ENCODE data around the gene NAB1. TPM values are rescaled to one million over a fixed set of nuclear protein-coding genes. Genes with fewer than 3 reads are reported as not detected.

NAB1 gene
- total RNA-seq, 6 experiments from 2014 or later = 22.0 to 29.9 (median 23.8) TPM

- no peaks in the 10 kb centered on the region for H3K4me1 ChIP-seq
- intact Hi-C loops (cut with DNase I) = no loop called here
- TF ChIP-seq POLR2A (IDR thresholded peaks at IDR 0.05) = no peak
- TF ChIP-seq CTCF (IDR thresholded peaks at IDR 0.05) = no peak
- WGBS (ENCODE audit: insufficient coverage, low coverage, low lambda C conversion rate, missing lambda C conversion rate) = 74% methylated on average over 6 of the region's 6 CpGs
- no peak overlapping the region for H3K4me3 ChIP-seq
- ATAC-seq (no peak), DNase-seq (no peak)
- no peak overlapping the region for H3K27ac ChIP-seq
- H3K36me3 ChIP-seq = no peaks in the 10 kb centered on the region
- no peaks in the 10 kb centered on the region for H3K9me3 ChIP-seq
- H3K27me3 ChIP-seq = no peaks in the 10 kb centered on the region
These were observed 74.0 kb downstream of the NAB1 start for GRCh38 chr2:190722835-190723234.

GRCh38 chr2:190723397-190724090 is 74.7 kb downstream of the NAB1 start:
- ATAC-seq = no peak
- TF ChIP-seq CTCF (IDR thresholded peaks at IDR 0.05) = no peak
- H3K27me3 ChIP-seq = no peaks in the 10 kb centered on the region
- DNase-seq = no peak
- H3K27ac ChIP-seq = no peak overlapping the region
- no peaks in the 10 kb centered on the region for H3K9me3 ChIP-seq
- H3K4me3 ChIP-seq = no peak overlapping the region
- intact Hi-C loops (cut with DNase I) = no loop called here
- WGBS (ENCODE audit: insufficient coverage, low coverage, low lambda C conversion rate, missing lambda C conversion rate) = 54% methylated on average over 5 of the region's 7 CpGs
- H3K4me1 ChIP-seq = no peaks in the 10 kb centered on the region
- H3K36me3 ChIP-seq = no peaks in the 10 kb centered on the region

- DNase-seq = no peak
- H3K27ac ChIP-seq = no peak overlapping the region
- no peak for TF ChIP-seq CTCF (IDR thresholded peaks at IDR 0.05)
- TF ChIP-seq POLR2A (IDR thresholded peaks at IDR 0.05) = no peak
- H3K9me3 ChIP-seq = no peaks in the 10 kb centered on the region
- H3K36me3 ChIP-seq = no peaks in the 10 kb centered on the region
- intact Hi-C loops (cut with DNase I) = no loop called here
- no peak overlapping the region for H3K4me3 ChIP-seq
- no peaks in the 10 kb centered on the region for H3K27me3 ChIP-seq
- no peaks in the 10 kb centered on the region for H3K4me1 ChIP-seq
- WGBS (ENCODE audit: insufficient coverage, low coverage, low lambda C conversion rate, missing lambda C conversion rate) = 32% methylated on average over 3 of the region's 3 CpGs
- no peak for ATAC-seq
These were observed 77.4 kb downstream of the NAB1 start for GRCh38 chr2:190726255-190726654.

GRCh38 chr2:190736355-190736754 is 87.5 kb downstream of the NAB1 start:
- DNase-seq (no peak), ATAC-seq (no peak)
- Histone ChIP-seq H3K9me3 (no peaks in the 10 kb centered on the region), H3K4me1 (no peaks in the 10 kb centered on the region), H3K27me3 (no peaks in the 10 kb centered on the region), H3K27ac (no peak overlapping the region), H3K36me3 (no peaks in the 10 kb centered on the region), H3K4me3 (no peak overlapping the region)
- TF ChIP-seq CTCF (IDR thresholded peaks at IDR 0.05) = no peak
- WGBS (ENCODE audit: insufficient coverage, low coverage, low lambda C conversion rate, missing lambda C conversion rate) = 88% methylated on average over 6 of the region's 8 CpGs
- intact Hi-C loops (cut with DNase I) = no loop called here

GRCh38 chr2:190740449-190740848 is 91.6 kb downstream of the NAB1 start:
- Histone ChIP-seq H3K27ac (no peak overlapping the region), H3K4me1 (no peaks in the 10 kb centered on the region), H3K36me3 (no peaks in the 10 kb centered on the region), H3K4me3 (no peak overlapping the region), H3K27me3 (no peaks in the 10 kb centered on the region), H3K9me3 (no peaks in the 10 kb centered on the region)
- DNase-seq (no peak), ATAC-seq (no peak)
- intact Hi-C loops (cut with DNase I) = no loop called here
- WGBS (ENCODE audit: insufficient coverage, low coverage, low lambda C conversion rate, missing lambda C conversion rate) = 79% methylated on average over 2 of the region's 2 CpGs
- TF ChIP-seq CTCF (IDR thresholded peaks at IDR 0.05) = no peak

All from right lobe of liver (tissue), 6 donors.